Tongue (tissue), 2 donors: ENCODE measurements around the gene RPS26. TPM values are rescaled to one million over a fixed set of nuclear protein-coding genes. Genes with fewer than 3 reads are reported as not detected.

Experiments
- DNase-seq: peaks from one replicate; pipeline ENCODE4 v3.0.0-alpha.2; 2015
- total RNA-seq: library from RNA; depleted of rRNA; stranded (reverse); fragments of >200 nt; gene quantifications from one replicate; pipeline ENCODE4 v1.2.3, GENCODE V29; 2014

Gene RPS26
- total RNA-seq, 1 donor from 2014 or later = 541 TPM

DNA sequence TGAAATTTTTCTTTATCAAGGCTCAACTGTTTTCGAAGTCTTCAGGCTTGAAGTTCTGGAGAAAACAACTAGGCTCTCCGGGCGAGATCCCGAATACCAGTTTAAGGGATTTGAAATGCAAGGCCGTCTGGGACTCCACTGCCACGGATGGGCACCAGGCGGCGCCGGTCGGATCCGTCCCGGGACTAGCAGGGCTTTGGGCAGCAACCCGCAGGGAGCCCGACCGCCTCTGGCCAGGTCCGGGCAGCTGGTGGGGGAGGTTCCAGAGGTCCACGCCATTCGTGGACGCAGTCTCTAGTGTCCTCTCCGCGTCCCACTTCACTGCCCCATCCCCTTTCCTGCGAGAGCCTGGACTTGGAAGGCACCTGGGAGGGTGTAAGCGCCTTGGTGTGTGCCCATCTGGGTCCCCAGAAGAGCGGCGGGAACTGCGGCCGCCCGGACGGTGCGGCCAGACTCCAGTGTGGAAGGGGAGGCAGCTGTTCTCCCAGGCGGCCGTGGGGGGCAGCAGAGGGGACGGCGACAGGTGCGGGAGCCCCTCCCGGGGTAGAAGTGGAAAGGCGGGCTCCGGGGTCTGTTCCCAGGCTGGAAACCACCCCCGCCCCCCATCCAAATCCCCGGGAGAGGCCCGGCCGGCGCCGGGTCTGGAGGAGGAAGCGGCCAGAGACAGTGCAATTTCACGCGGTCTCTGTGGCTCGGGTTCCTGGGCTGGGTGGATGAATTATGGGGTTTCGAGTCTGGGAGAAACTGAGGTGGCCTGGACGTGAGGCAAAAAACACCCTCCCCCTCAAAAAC lies 37.4 kb downstream of the RPS26 start:
- DNase-seq = peak; percentile 93

DNA sequence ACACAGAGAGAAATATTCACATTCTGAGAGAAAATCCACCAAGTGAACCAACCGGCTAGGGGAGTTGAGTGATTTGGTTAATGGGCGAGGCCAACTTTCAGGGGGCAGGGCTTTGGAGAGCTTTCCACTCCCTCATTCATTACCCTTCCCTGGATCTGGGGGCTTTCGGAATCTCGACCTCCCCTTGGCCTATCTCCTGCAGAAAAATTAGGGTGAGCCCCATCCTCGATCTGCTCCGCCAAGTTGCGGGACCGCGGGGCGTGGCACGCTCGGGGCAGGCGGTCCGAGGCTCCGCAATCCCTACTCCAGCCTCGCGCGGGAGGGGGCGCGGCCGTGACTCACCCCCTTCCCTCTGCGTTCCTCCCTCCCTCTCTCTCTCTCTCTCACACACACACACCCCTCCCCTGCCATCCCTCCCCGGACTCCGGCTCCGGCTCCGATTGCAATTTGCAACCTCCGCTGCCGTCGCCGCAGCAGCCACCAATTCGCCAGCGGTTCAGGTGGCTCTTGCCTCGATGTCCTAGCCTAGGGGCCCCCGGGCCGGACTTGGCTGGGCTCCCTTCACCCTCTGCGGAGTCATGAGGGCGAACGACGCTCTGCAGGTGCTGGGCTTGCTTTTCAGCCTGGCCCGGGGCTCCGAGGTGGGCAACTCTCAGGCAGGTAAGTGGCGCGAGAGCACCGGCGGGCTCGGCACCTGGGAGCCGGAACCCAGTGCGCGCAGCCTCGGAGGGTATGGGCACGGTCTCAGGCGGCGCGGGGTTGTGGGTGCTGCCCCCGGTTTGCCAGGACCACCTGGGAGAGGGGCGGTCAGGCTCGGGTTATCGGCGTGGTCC lies 38.2 kb downstream of the RPS26 start, which contains the start of gene ERBB3:
TSS of gene ERBB3 (plus strand) at position 443 of the 833 bp plus-strand sequence. CDS start at position 579, 136 bp downstream.
- DNase-seq = peak; percentile 91

DNA sequence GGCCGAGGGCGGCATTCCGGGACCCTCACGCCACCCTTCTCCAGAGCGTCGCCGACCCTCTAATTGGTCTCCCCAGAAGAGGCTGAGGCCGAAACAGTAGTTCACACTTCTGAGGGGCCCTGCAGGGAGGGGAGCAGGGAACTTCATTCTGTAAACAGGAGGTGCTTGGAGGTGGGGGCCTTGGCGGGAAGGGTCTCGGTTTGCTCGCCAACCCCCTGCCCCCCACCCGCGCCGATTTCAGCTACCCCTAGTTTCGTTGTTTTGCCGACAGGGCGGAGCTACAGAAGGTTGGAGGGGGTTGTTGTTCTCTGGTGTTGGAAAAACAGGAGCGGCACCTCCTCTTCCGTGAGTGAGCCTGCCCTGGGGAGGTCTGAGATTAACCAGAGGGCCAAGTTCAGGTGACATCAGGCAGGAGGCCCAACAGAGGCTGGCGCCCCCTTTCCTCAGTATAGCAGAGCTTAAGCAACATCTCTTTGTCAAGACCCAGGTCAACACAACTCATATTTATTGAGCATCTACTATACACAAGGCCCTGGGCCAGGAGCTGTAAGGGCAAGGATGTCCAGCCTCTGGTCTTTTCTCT lies 38.9 kb downstream of the RPS26 start:
- DNase-seq = peak; percentile 59

DNA sequence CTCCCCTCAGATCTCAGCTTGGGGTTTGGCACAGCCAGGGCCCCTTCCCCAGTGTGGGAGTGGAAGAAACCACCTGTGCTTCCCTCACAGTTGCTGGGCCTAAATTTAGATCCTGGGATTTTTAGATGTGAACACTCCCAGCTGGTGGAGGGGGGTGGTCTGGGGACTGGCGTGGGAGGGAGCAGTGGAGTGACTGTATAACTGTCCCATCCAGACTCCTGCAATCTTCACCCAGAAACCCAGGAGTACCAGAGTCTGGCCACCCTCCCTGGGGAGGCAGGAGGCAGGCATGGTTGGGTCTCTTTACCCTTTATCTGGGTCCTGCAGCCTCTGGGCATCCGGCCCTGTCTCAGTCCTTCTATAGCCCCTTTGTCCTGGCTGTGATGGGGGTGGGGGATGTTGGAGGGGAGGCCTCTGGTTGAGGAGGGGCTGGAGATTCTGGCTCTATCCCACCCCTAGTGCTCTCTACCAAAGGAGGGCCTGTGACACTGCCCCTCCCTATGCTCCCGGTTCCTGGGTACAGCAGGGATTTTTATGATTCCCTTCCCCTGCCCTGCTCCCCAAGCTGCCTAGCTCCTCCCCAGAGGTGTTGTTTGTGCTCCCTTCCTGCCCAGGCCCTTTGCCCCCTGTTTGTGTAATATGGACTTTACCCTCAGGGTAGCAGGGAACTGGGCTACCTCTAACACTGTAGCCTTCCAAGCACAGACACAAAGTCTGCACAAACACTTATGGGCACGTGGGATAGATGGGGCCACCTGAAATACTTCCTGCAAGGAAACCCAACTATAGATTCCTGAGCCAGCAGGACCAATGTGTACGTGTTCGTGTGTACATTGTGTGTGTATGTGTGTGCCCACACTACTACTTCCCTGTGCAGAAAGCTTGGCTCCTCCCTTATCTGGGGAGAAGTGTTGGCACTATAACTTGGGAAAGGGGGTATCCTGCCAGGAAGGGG lies 40.0 kb downstream of the RPS26 start:
- DNase-seq = peak; percentile 90

DNA sequence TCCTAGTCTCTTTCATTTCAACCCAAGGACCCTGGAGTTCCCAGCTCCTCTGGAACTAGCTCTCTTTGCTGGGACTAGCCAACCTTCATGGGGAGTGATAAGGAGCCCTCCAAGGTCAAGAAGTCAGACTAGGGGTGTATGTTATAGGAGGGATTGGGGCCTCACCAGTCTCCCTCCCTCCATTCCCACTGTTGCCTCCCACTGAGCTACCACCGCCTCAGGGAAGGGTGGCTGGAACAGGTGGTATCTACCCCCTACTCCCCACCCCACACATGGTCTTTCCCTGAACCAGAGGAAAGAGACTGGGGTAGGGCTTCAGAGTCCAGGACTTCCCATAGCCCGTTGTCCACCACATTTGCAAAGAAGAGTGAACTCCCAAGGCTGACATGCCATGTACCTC lies 40.7 kb downstream of the RPS26 start:
- no peak for DNase-seq

DNA sequence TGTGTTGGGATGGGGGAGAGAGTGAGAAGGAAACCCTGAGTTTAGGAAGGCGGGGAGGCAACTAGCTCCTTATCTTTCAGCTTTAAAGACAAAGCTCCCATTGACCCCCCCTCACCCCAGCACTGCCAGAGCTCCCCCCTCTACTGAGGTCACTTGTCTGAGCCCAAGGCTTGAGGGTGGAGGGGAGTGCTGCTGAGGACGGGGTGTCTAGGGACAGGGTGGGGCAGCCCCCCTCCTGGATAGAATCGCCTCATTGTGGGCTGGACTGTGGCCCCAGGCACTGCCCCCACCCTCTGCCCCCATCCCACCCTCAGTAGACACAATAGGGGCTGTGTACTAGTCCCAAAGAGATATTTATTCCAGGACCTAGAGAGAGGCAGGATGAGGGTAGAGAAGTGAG lies 41.2 kb downstream of the RPS26 start:
- peak; percentile 25 for DNase-seq

DNA sequence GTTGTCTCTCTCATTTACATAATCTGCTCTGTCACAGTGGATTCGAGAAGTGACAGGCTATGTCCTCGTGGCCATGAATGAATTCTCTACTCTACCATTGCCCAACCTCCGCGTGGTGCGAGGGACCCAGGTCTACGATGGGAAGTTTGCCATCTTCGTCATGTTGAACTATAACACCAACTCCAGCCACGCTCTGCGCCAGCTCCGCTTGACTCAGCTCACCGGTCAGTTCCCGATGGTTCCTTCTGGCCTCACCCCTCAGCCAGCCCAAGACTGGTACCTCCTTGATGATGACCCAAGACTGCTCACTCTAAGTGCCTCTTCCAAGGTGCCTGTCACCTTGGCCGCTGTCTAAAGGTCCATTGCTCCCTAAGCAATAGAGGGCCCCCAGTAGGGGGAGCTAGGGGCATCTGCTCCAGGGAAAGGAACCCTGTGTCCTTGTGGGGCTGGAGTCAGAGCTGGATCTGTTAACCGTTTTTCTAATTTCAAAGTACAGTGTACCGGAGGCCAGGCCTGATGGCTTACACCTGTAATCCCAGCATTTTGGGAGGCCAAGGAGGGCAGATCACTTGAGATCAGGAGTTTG lies 43.3 kb downstream of the RPS26 start:
- DNase-seq = no peak

DNA sequence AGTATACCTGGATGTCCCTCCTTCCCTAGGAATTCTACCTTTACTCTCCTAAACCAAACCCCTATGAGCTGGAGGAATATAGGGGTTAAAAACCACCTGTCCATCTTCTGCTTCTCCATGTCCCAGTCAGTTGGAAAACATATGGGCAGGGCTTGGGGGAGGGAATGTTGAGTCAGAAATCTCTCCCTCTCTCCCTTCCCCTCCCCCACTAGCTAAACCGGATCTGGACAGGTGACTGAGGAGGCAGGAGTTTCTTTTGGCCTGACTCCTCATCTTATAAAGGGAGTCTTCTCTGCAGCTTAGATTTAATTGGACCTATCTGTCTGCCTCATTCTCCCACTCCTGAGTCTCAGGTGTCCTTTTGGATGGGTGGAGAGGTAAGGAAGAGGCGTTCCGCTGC lies 44.4 kb downstream of the RPS26 start:
- DNase-seq = no peak

DNA sequence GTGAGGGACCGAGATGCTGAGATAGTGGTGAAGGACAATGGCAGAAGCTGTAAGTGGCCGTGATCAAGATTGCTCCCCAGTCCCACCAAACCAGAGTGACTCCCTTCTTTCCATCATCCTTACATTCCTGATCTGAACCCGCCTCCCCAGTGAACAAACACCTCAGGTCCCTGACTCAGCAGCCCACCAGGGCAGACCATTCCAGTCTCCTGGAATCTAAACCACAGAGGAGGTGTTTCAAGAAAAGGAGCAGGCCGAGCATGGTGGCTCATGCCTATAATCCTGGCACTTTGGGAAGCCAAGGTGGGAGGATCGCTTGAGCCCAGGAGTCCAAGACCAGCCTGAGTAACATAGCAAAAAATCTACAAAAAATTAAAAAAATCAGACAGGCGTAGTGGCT lies 44.9 kb downstream of the RPS26 start:
- no peak for DNase-seq

DNA sequence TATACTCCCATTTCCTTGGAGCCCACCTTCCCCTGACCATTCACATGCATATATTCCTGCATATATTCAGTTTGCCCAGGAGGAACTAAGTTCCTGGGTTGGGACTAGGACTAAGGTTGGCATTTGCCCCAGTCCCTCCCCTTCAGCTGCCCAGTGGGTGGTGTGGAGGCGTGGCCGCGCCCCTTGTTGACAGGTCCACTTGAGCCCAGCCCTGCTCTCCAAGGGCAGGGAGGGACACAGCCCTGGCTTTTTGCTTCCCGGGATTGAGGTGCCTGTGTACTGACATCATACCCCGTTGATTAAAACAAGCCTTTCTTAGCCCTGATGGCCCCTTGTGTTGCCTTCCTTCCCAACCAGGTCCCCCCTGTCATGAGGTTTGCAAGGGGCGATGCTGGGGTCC lies 45.5 kb downstream of the RPS26 start:
- peak; percentile 64 for DNase-seq

Other genes starting within 250 kb of the RPS26 start
- 51.6 TPM for gene SARNP, start 224.2 kb upstream of the RPS26 start, total RNA-seq
- 5.4 TPM for gene ORMDL2, start 223.9 kb upstream of the RPS26 start, total RNA-seq
- 37.4 TPM for gene DNAJC14, start 212.3 kb upstream of the RPS26 start, total RNA-seq
- 1.5 TPM for gene MMP19, start 199.0 kb upstream of the RPS26 start, total RNA-seq
- 15.5 TPM for gene PYM1, start 114.0 kb upstream of the RPS26 start, total RNA-seq
- 50.5 TPM for gene DGKA, start 110.8 kb upstream of the RPS26 start, total RNA-seq
- 2.1 TPM for gene PMEL, start 75.9 kb upstream of the RPS26 start, total RNA-seq
- gene CDK2, start 75.1 kb upstream of the RPS26 start, total RNA-seq = 14.0 TPM
- 77.1 TPM for gene RAB5B, start 67.8 kb upstream of the RPS26 start, total RNA-seq
- 11.1 TPM for gene SUOX, start 44.6 kb upstream of the RPS26 start, total RNA-seq
- 7.3 TPM for gene IKZF4, start 20.9 kb upstream of the RPS26 start, total RNA-seq
- gene ERBB3, start 38.2 kb downstream of the RPS26 start, total RNA-seq = 147 TPM
- gene PA2G4, start 62.6 kb downstream of the RPS26 start, total RNA-seq = 98.1 TPM
- 1,420 TPM for gene RPL41, start 74.7 kb downstream of the RPS26 start, total RNA-seq
- 5.6 TPM for gene ZC3H10, start 76.3 kb downstream of the RPS26 start, total RNA-seq
- gene ESYT1, start 86.3 kb downstream of the RPS26 start, total RNA-seq = 152 TPM
- 136 TPM for gene MYL6B, start 110.7 kb downstream of the RPS26 start, total RNA-seq
- gene MYL6, start 116.4 kb downstream of the RPS26 start, total RNA-seq = 707 TPM
- 49.0 TPM for gene SMARCC2, start 147.6 kb downstream of the RPS26 start, total RNA-seq
- gene RNF41, start 180.0 kb downstream of the RPS26 start, total RNA-seq = 70.3 TPM
- gene NABP2, start 182.4 kb downstream of the RPS26 start, total RNA-seq = 18.2 TPM
- 0.31 TPM for gene SLC39A5, start 188.1 kb downstream of the RPS26 start, total RNA-seq
- gene ANKRD52, start 216.5 kb downstream of the RPS26 start, total RNA-seq = 19.3 TPM
- gene COQ10A, start 225.0 kb downstream of the RPS26 start, total RNA-seq = 49.6 TPM